ENCODE results near the gene TAS1R2. TPM values are rescaled to one million over a fixed set of nuclear protein-coding genes. Genes with fewer than 3 reads are reported as not detected.

TAS1R2 gene
- total RNA-seq, 6 experiments from 2014 or later = 0.07 TPM; not detected in 5

- Histone ChIP-seq H3K36me3 (peaks cover 0 to 83% (median 36%) of the 10 kb centered on the region in 4 donors), H3K27me3 (no peaks in the 10 kb centered on the region), H3K4me3 (no peak overlapping the region), H3K4me1 (no peaks in the 10 kb centered on the region), H3K27ac (no peak overlapping the region), H3K9me3 (no peaks in the 10 kb centered on the region)
- TF ChIP-seq POLR2A (IDR thresholded peaks at IDR 0.05) (no peak), CTCF (IDR thresholded peaks at IDR 0.05) (no peak)
- no peak for DNase-seq
- 89% methylated on average over 3 of the region's 24 CpGs for WGBS (ENCODE audit: insufficient coverage, low coverage, low lambda C conversion rate, missing lambda C conversion rate)
- intact Hi-C loops (cut with DNase I) = no loop called here
- ATAC-seq = no peak
Observed at GRCh38 chr1:18881642-18882431, 22.4 kb upstream of the TAS1R2 start.

- Histone ChIP-seq H3K4me1 (no peaks in the 10 kb centered on the region), H3K9me3 (no peaks in the 10 kb centered on the region), H3K4me3 (no peak overlapping the region), H3K36me3 (peaks cover 0 to 83% (median 33%) of the 10 kb centered on the region in 4 donors), H3K27me3 (no peaks in the 10 kb centered on the region), H3K27ac (no peak overlapping the region)
- 96% methylated on average over 2 of the region's 2 CpGs for WGBS (ENCODE audit: insufficient coverage, low coverage, low lambda C conversion rate, missing lambda C conversion rate)
- TF ChIP-seq CTCF (IDR thresholded peaks at IDR 0.05) = no peak
- no peak for TF ChIP-seq POLR2A (IDR thresholded peaks at IDR 0.05)
- ATAC-seq (no peak), DNase-seq (no peak)
- intact Hi-C loops (cut with DNase I) = no loop called here
Observed at GRCh38 chr1:18881164-18881563, 21.7 kb upstream of the TAS1R2 start.

GRCh38 chr1:18880585-18880984, 21.1 kb upstream of the TAS1R2 start:
- TF ChIP-seq POLR2A (IDR thresholded peaks at IDR 0.05) = no peak
- no peak for TF ChIP-seq CTCF (IDR thresholded peaks at IDR 0.05)
- ATAC-seq (no peak), DNase-seq (no peak)
- Histone ChIP-seq H3K9me3 (no peaks in the 10 kb centered on the region), H3K36me3 (peaks cover 0 to 88% (median 34%) of the 10 kb centered on the region in 4 donors), H3K27ac (no peak overlapping the region), H3K4me3 (no peak overlapping the region), H3K27me3 (no peaks in the 10 kb centered on the region), H3K4me1 (no peaks in the 10 kb centered on the region)
- WGBS (ENCODE audit: insufficient coverage, low coverage, low lambda C conversion rate, missing lambda C conversion rate) = 100% methylated on average over 1 of the region's 1 CpG
- intact Hi-C loops (cut with DNase I) = no loop called here

- no CpG with 5 or more reads among the region's 21 CpGs for WGBS (ENCODE audit: insufficient coverage, low coverage, low lambda C conversion rate, missing lambda C conversion rate)
- DNase-seq = no peak
- intact Hi-C loops (cut with DNase I) = no loop called here
Observed at GRCh38 chr1:18879791-18880309, 20.4 kb upstream of the TAS1R2 start.

More at GRCh38 chr1:18879791-18880309, 20.4 kb upstream of the TAS1R2 start:
- peaks cover 0 to 85% (median 37%) of the 10 kb centered on the region in 4 donors for H3K36me3 ChIP-seq
- H3K4me1 ChIP-seq = peaks cover 0 to 3% (median 0%) of the 10 kb centered on the region in 4 donors
- ATAC-seq = no peak
- H3K27me3 ChIP-seq = no peaks in the 10 kb centered on the region
- TF ChIP-seq POLR2A (IDR thresholded peaks at IDR 0.05) (no peak), CTCF (IDR thresholded peaks at IDR 0.05) (no peak)
- no peaks in the 10 kb centered on the region for H3K9me3 ChIP-seq
- H3K4me3 ChIP-seq = no peak overlapping the region
- H3K27ac ChIP-seq = no peak overlapping the region
